Neural cell (in vitro differentiated cells): ENCODE results near the gene USP13.

Source experiments
- CTCF ChIP-seq: fragments of 450-650 bp; IDR thresholded peaks from 2 replicates; pipeline ENCODE4 v1.5.1; 2014; ENCODE audit warnings: antibody characterized with exemption, mild to moderate bottlenecking, moderate library complexity; ENCODE audit not compliant: poor library complexity, severe bottlenecking
- EP300 ChIP-seq: fragments of 450-650 bp; conservative IDR thresholded peaks from 2 replicates; pipeline ENCODE4 v1.6.1; 2014; ENCODE audit warnings: antibody characterized with exemption, mild to moderate bottlenecking, moderate library complexity; ENCODE audit not compliant: poor library complexity, severe bottlenecking
- EZH2 ChIP-seq: fragments of 200-600, 300-800 bp; shearing (Covaris generic), sonication (generic); IDR thresholded peaks from 2 replicates; pipeline ENCODE4 v1.6.1; 2014; ENCODE audit warnings: antibody characterized with exemption, low read length, borderline replicate concordance, mild to moderate bottlenecking; ENCODE audit not compliant: insufficient read depth, poor library complexity, severe bottlenecking
- MXI1 ChIP-seq: fragments of 450-650 bp; conservative IDR thresholded peaks from 2 replicates; pipeline ENCODE4 v1.6.1; 2014; ENCODE audit warnings: antibody characterized with exemption, mild to moderate bottlenecking; ENCODE audit not compliant: poor library complexity, severe bottlenecking
- POLR2AphosphoS5 ChIP-seq: IDR thresholded peaks from 2 replicates; pipeline ENCODE4 v1.6.1; 2012
- REST ChIP-seq: IDR thresholded peaks from 2 replicates; pipeline ENCODE4 v1.6.1; 2012; ENCODE audit warnings: borderline replicate concordance
- SMC3 ChIP-seq: fragments of 450-650 bp; conservative IDR thresholded peaks from 2 replicates; pipeline ENCODE4 v1.6.1; 2014; ENCODE audit warnings: antibody characterized with exemption, mild to moderate bottlenecking, moderate library complexity; ENCODE audit not compliant: poor library complexity
- TAF1 ChIP-seq: IDR thresholded peaks from 2 replicates; pipeline ENCODE4 v1.6.1; 2012; ENCODE audit warnings: low read depth

DNA sequence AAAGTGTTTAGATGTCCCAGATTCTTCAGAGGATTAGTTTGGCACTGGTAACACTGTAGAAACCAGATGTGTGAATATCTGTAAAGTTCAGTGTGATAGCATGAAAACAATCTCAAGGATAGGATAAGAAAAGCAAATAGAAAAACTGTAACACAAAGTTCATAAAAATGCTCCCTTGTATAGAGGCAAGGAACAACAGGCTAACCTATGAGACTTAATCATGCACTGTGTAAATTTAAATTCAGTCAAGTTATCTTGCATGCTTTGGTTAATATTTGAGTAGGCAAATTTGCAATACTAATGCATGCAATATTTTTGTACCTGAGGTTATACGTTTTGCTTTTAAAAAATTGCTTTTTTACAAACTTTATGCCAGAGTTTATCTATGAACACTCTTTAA is 144.4 kb downstream of the USP13 start:
- no peak for TF ChIP-seq CTCF
- TF ChIP-seq MXI1 = no peak
- no peak for TF ChIP-seq POLR2AphosphoS5
- no peak for TF ChIP-seq EZH2
- TF ChIP-seq REST = no peak
- TF ChIP-seq EP300 = no peak
- TF ChIP-seq TAF1 = no peak
- TF ChIP-seq SMC3 = no peak
